Parathyroid adenoma (tissue), 2 donors: ENCODE data around the gene MRE11.

Source experiments
- H2AFZ ChIP-seq: fragments of 300-600 bp; sonication (generic); one replicate; pipeline ENCODE4 v1.7.0; 2017; ENCODE audit warnings: antibody characterized with exemption, mild to moderate bottlenecking
- H3K27ac ChIP-seq: fragments of 300-600 bp; sonication (generic); one replicate; pipeline ENCODE4 v1.7.0; 2017
- H3K27me3 ChIP-seq: fragments of 300-600 bp; sonication (generic); one replicate; pipeline ENCODE4 v1.7.0; 2017; ENCODE audit warnings: low read length; ENCODE audit not compliant: control insufficient read depth, insufficient read depth
- H3K36me3 ChIP-seq: fragments of 300-600 bp; sonication (generic); one replicate; pipeline ENCODE4 v1.7.0; 2017; ENCODE audit warnings: low read length; ENCODE audit not compliant: control insufficient read depth, insufficient read depth
- H3K4me1 ChIP-seq: fragments of 300-600 bp; sonication (generic); one replicate; pipeline ENCODE4 v1.7.0; 2017; ENCODE audit warnings: control low read depth
- H3K4me2 ChIP-seq: fragments of 300-600 bp; sonication (generic); one replicate; pipeline ENCODE4 v1.7.0; 2017; ENCODE audit warnings: low read length
- H3K4me3 ChIP-seq: fragments of 300-600 bp; sonication (generic); one replicate; pipeline ENCODE4 v1.7.0; 2017; ENCODE audit warnings: low read depth, low read length
- H3K79me2 ChIP-seq: fragments of 300-600 bp; sonication (generic); one replicate; pipeline ENCODE4 v1.7.0; 2017; ENCODE audit warnings: control low read depth
- H3K9ac ChIP-seq: fragments of 300-600 bp; sonication (generic); one replicate; pipeline ENCODE4 v1.7.0; 2017; ENCODE audit warnings: mild to moderate bottlenecking
- H3K9me3 ChIP-seq: fragments of 300-600 bp; sonication (generic); one replicate; pipeline ENCODE4 v1.7.0; 2017; ENCODE audit warnings: low read length; ENCODE audit not compliant: control insufficient read depth
- CTCF ChIP-seq: fragments of 300-600 bp; sonication (generic); IDR thresholded peaks from one replicate; pipeline ENCODE4 v1.7.0; 2017; ENCODE audit warnings: antibody characterized with exemption, mild to moderate bottlenecking
- donor health status: primary hyperparathyroidism.

MRE11 gene

DNA sequence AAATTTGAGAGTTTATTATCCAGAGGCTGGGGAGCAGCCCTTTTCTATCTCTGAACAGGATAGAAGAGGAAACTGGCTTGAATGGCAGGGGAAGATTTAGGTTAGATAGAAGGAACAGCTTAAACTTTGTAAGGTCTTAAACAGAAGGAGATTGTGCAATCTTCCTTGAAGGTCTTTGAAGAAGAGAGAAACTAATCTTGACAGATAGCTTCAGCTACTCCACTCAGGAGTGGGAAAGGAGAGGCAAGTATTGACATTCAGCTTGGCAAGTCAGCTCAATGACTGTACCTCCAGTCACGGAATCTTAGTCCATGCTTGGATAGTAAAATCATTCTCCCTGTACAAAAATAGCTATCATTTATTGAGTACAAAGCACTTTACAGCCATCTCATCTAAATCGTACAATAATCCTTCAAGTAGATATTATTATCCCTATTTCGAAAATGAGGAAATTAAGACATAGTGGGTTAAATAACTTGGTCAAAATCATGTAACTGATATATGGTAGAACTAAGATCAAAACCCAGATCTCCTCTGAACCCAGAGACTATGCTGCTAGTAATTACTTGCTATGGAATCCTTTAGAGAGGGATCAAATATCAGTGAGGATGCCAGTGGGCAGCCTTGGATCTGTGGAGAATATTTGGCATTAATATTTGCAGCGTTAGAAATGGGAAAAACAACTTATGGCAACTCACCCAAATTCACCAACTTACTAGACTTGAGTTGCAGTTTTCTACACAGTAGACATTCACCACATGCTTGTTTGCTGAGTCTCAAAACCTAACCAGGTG, 33.2 kb upstream of the MRE11 start:
- no peaks in the 10 kb centered on the region for H3K79me2 ChIP-seq
- no peak overlapping the region for H2AFZ ChIP-seq
- H3K36me3 ChIP-seq, result no peaks in the 10 kb centered on the region

DNA sequence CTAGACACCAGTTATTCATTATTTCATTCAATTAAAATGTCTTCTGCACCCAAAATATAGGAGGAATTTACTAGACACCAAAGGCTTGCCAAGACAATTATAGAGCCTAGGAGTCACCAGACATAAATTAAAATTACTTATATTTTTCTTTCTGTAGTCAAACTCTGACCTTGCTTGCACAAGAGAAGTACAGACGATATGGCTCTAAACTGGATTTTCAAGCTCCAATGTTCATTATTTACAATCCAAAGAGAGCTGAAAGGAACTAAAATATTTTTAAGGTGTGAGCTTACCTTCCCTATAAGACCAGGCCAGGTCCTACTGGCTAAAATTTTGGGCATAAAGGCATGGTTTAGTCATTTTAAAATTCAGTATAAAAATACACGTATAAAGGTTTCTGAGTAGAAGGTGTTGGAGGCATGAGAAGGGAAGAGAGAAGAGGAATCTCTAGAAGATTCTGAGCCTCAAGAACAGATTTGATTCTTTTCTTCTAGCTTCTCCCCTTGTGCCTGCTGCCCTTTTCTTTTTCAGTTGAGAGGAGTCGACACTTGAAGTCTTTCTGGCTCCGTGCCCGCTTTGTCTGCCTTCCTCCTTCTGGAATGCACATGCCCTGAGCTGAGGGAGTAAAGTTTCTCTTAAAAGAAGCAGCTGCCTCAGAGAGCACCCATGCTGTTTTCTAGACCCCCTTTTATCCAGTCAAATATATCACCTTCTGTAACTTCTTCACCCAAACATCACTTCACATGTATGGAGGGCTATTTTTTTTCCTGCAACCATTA, 32.1 kb upstream of the MRE11 start:
- Histone ChIP-seq H3K4me2 (no peak overlapping the region), H3K27me3 (no peaks in the 10 kb centered on the region), H3K9me3 (no peaks in the 10 kb centered on the region), H2AFZ (no peak overlapping the region), H3K4me3 (no peak overlapping the region), H3K4me1 (no peaks in the 10 kb centered on the region), H3K36me3 (no peaks in the 10 kb centered on the region), H3K9ac (no peak overlapping the region), H3K27ac (no peak overlapping the region), H3K79me2 (no peaks in the 10 kb centered on the region)
- no peak for TF ChIP-seq CTCF

More for the DNA sequence above, 33.2 kb upstream of the MRE11 start:
- TF ChIP-seq CTCF, result no peak
- no peaks in the 10 kb centered on the region for H3K27me3 ChIP-seq
- no peaks in the 10 kb centered on the region for H3K9me3 ChIP-seq
- H3K4me2 ChIP-seq, result no peak overlapping the region
- no peak overlapping the region for H3K4me3 ChIP-seq
- no peak overlapping the region for H3K27ac ChIP-seq
- H3K4me1 ChIP-seq, result no peaks in the 10 kb centered on the region
- no peak overlapping the region for H3K9ac ChIP-seq

DNA sequence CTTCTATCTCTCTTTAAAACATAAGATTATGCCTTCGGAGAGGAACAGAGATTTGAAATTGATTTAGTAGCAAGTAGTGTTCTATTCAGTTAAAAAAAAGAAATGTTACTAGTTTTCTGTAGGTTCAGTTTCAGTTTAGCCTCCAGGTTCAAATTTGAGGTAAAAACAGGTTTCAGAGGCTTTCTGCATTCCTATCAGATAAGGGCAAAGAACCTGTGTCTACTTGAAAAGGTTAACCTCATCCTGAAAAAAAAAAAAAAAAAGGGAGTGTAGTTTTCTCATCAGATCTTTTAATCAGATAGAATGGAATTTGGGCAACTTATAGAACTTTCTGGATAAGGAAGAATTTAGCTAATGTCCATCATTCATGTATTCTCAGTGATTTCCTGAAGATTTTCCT, 30.7 kb upstream of the MRE11 start:
- Histone ChIP-seq H3K27me3 (no peaks in the 10 kb centered on the region), H3K79me2 (no peaks in the 10 kb centered on the region), H3K4me2 (no peak overlapping the region), H2AFZ (no peak overlapping the region), H3K9ac (no peak overlapping the region), H3K9me3 (no peaks in the 10 kb centered on the region), H3K36me3 (no peaks in the 10 kb centered on the region), H3K4me3 (no peak overlapping the region), H3K27ac (no peak overlapping the region), H3K4me1 (no peaks in the 10 kb centered on the region)
- no peak for TF ChIP-seq CTCF

DNA sequence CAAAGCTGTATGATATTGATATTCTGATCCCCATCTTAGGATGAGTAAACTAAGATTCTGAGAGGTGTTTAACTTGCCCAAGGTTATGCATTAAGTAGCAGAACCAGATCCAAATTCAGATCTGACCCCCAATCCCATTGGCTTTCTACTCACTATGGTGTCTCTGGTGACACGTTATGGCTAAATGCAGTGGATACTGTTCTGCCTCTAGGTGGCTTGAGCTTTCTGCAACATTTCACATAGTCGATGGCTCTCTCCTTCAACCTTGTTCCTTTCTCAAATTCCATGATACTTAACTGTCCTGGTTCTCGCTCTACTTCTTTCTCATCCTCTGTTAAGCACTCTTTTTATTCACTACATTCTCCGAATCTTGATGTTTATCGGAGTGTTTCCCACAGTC, 28.0 kb upstream of the MRE11 start:
- H3K79me2 ChIP-seq, result no peaks in the 10 kb centered on the region
- H3K4me1 ChIP-seq, result no peaks in the 10 kb centered on the region

More for the DNA sequence above, 28.0 kb upstream of the MRE11 start:
- Histone ChIP-seq H3K4me3 (no peak overlapping the region), H3K27me3 (no peaks in the 10 kb centered on the region), H3K9me3 (no peaks in the 10 kb centered on the region), H2AFZ (no peak overlapping the region), H3K36me3 (no peaks in the 10 kb centered on the region), H3K27ac (no peak overlapping the region), H3K9ac (no peak overlapping the region), H3K4me2 (no peak overlapping the region)
- TF ChIP-seq CTCF, result no peak
